HepG2 (cell line): Measurements from ENCODE around the gene RFX7. TPM values are rescaled to one million over a fixed set of nuclear protein-coding genes. Genes with fewer than 3 reads are reported as not detected.

ENCODE experiments used
- ATAC-seq: fragments of 200-7000 bp; cut with Tn5 transposase; 3 replicates; pipeline ENCODE4 v1.9.1; 2020; ENCODE audit warnings: mild to moderate bottlenecking, moderate library complexity
- BruUV-seq: library from RNA; stranded (reverse); fragments of 400-500 nt; replicated peaks from 2 replicates; lab custom pipeline; 2021; lab: Mats Ljungman, UMichigan
- CTCF ChIA-PET: fragments of 300-600 bp; formaldehyde crosslinking; extraction: SDS; loops from one replicate; lab custom pipeline; 2021; ENCODE audit warnings: low total read pairs, inconsistent platforms, low intra/inter-chr PET ratio; lab: Yijun Ruan, JAX
- POLR2A ChIA-PET: fragments of 350-600 bp; sonication (Branson Sonifier 250); formaldehyde crosslinking; loops from one replicate; lab custom pipeline; 2020; ENCODE audit warnings: antibody characterized with exemption, inconsistent platforms; lab: Yijun Ruan, JAX
- DNase-seq: peaks from one replicate; pipeline ENCODE4 v3.0.0-alpha.2; 2015; ENCODE audit warnings: low spot score
- FAIRE-seq: peaks from 3 replicates; lab custom pipeline; 2011; peaks lifted over from hg19 to GRCh38; lab: Jason Lieb, UNC
- H2AFZ ChIP-seq: one replicate; pipeline ENCODE4 v1.6.1; 2011; ENCODE audit warnings: low read length, inconsistent platforms
- H3K27ac ChIP-seq: fragments of 300-600 bp; 3 replicates; pipeline ENCODE4 v1.8.0; 2011; ENCODE audit warnings: mixed run types, mild to moderate bottlenecking, mixed read lengths, low read length, inconsistent platforms; ENCODE audit not compliant: insufficient read depth; ENCODE audit errors: extremely low read length
- H3K27me3 ChIP-seq, 2 experiments: fragments of 200-600 bp in 1 of 2; 2 replicates in 1 of 2; 3 replicates in 1 of 2; pipeline versions ENCODE4 v1.6.0 to v1.8.0; 2011; ENCODE audit warnings: low read length in 2 of 2, mild to moderate bottlenecking in 2 of 2, moderate library complexity in 2 of 2, inconsistent platforms in 1 of 2; ENCODE audit not compliant: insufficient read depth in 2 of 2, control insufficient read depth in 1 of 2
- H3K36me3 ChIP-seq, 2 experiments: fragments of 200-600 bp in 1 of 2; replicated peaks in 1 of 2; 2 replicates in 1 of 2; 3 replicates in 1 of 2; pipeline versions ENCODE4 v1.5.1 to v1.8.0; 2011; ENCODE audit warnings: low read length in 2 of 2, inconsistent platforms in 1 of 2; ENCODE audit not compliant: insufficient read depth in 2 of 2, control insufficient read depth in 1 of 2
- H3K4me1 ChIP-seq: 2 replicates; pipeline ENCODE4 v1.5.1; 2012; ENCODE audit warnings: low read length, inconsistent platforms; ENCODE audit not compliant: insufficient read depth
- H3K4me2 ChIP-seq: 2 replicates; pipeline ENCODE4 v1.6.0; 2011; ENCODE audit warnings: low read depth, low read length, inconsistent platforms
- H3K4me3 ChIP-seq, 3 experiments: fragments of 200-600 bp in 1 of 3; sonication (generic), shearing (Covaris generic) in 1 of 3; replicated peaks in 1 of 3; 2 replicates each; pipeline ENCODE4 v1.5.1; 2011 to 2016; ENCODE audit warnings: low read length in 3 of 3, inconsistent platforms in 2 of 3, low read depth in 2 of 3, mild to moderate bottlenecking in 2 of 3, control low read depth in 1 of 3, mixed read lengths in 1 of 3; ENCODE audit not compliant: insufficient read depth in 1 of 3
- H3K79me2 ChIP-seq: one replicate; pipeline ENCODE4 v1.6.1; 2011; ENCODE audit warnings: low read length, inconsistent platforms; ENCODE audit not compliant: insufficient read depth
- H3K9ac ChIP-seq: 2 replicates; pipeline ENCODE4 v1.6.0; 2011; ENCODE audit warnings: mild to moderate bottlenecking, low read depth, low read length, inconsistent platforms; ENCODE audit not compliant: insufficient read depth
- H3K9me3 ChIP-seq: 2 replicates; pipeline ENCODE4 v1.5.1; 2012; ENCODE audit warnings: mild to moderate bottlenecking, low read length
- H4K20me1 ChIP-seq: 2 replicates; pipeline ENCODE4 v1.6.0; 2011; ENCODE audit warnings: inconsistent platforms, mild to moderate bottlenecking, low read length, moderate library complexity; ENCODE audit not compliant: insufficient read depth
- GLI4 ChIP-seq: sonication (generic); formaldehyde crosslinking; IDR thresholded peaks from 2 replicates; pipeline ENCODE4 v1.5.1; 2020; ENCODE audit warnings: missing genetic modification reagents, mild to moderate bottlenecking, moderate library complexity, borderline replicate concordance
- HOXD1 ChIP-seq: sonication (generic); formaldehyde crosslinking; IDR thresholded peaks from 2 replicates; pipeline ENCODE4 v1.5.0; 2020; ENCODE audit warnings: missing genetic modification reagents
- MEIS2 ChIP-seq: sonication (generic); formaldehyde crosslinking; IDR thresholded peaks from 2 replicates; pipeline ENCODE4 v1.9.0; 2021; ENCODE audit warnings: mild to moderate bottlenecking, missing genetic modification reagents
- RFXAP ChIP-seq: sonication (generic); formaldehyde crosslinking; IDR thresholded peaks from 2 replicates; pipeline ENCODE4 v1.4.0; 2020; ENCODE audit warnings: missing genetic modification reagents, borderline replicate concordance
- SNAPC5 ChIP-seq: sonication (generic); formaldehyde crosslinking; IDR thresholded peaks from 2 replicates; pipeline ENCODE4 v1.8.1; 2023; ENCODE audit warnings: mild to moderate bottlenecking, missing genetic modification reagents, borderline replicate concordance
- THAP9 ChIP-seq: sonication (generic); formaldehyde crosslinking; IDR thresholded peaks from 2 replicates; pipeline ENCODE4; 2020; ENCODE audit warnings: missing genetic modification reagents, mild to moderate bottlenecking, borderline replicate concordance
- ZNF24 ChIP-seq: fragments of 450-650 bp; IDR thresholded peaks from 2 replicates; pipeline ENCODE4 v1.6.1; 2017; ENCODE audit warnings: antibody characterized with exemption, mild to moderate bottlenecking
- ZNF44 ChIP-seq: sonication (generic); formaldehyde crosslinking; IDR thresholded peaks from 2 replicates; pipeline ENCODE4 v1.5.1; 2020; ENCODE audit warnings: mild to moderate bottlenecking, missing genetic modification reagents
- ZNF441 ChIP-seq: sonication (generic); formaldehyde crosslinking; IDR thresholded peaks from 2 replicates; pipeline ENCODE4 v1.7.0; 2021; ENCODE audit warnings: missing genetic modification reagents, borderline replicate concordance
- ZNF672 ChIP-seq: sonication (generic); formaldehyde crosslinking; IDR thresholded peaks from 2 replicates; pipeline ENCODE4 v1.8.1; 2022; ENCODE audit warnings: missing genetic modification reagents
- ZNF788 ChIP-seq: sonication (generic); formaldehyde crosslinking; IDR thresholded peaks from 2 replicates; pipeline ENCODE4 v1.5.0; 2020; ENCODE audit warnings: mild to moderate bottlenecking, missing genetic modification reagents, borderline replicate concordance
- ZNF83 ChIP-seq: sonication (generic); formaldehyde crosslinking; IDR thresholded peaks from 2 replicates; pipeline ENCODE4 v1.4.0; 2020; ENCODE audit warnings: missing genetic modification reagents, mild to moderate bottlenecking, borderline replicate concordance
- WGBS: methylation state at CpG from one replicate; pipeline ENCODE4 v1.1.6; 2017; ENCODE audit warnings: low lambda C conversion rate; 5-methylcytosine and 5-hydroxymethylcytosine counted together
- in situ Hi-C: cut with HindIII; loops from 2 replicates; pipeline ENCODE4 v1.10.0; 2017; ENCODE audit warnings: low pct_unique_long_range_greater_than_20kb; ENCODE audit not compliant: extremely low pct_ligation_motif_present
- intact Hi-C: fragments of 100-400 bp; cut with micrococcal nuclease; formaldehyde crosslinking; loops from one replicate; pipeline ENCODE4 v1.10.0; 2022; ENCODE audit not compliant: unreplicated experiment
- polyA plus RNA-seq, 8 experiments: library from polyadenylated mRNA; depleted of rRNA in 3 of 8; stranded (reverse) in 7 of 8; unstranded in 1 of 8; fragments of >200 nt; fragmentation: Illumina TruSeq in 4 of 8; extraction: Trizol in 4 of 8; gene quantifications; 2 replicates each; pipeline versions ENCODE4 v1.2.1 to v1.2.3, GENCODE V29; 2011 to 2016; ENCODE audit warnings: low read depth in 4 of 8, missing spikeins in 1 of 8, mixed read lengths in 1 of 8; ENCODE audit not compliant: insufficient read depth in 1 of 8
- total RNA-seq, 5 experiments: library from RNA; depleted of rRNA; stranded (reverse); fragments of >200 nt; fragmentation: Illumina TruSeq; extraction: Trizol; gene quantifications; 2 replicates each; pipeline ENCODE4 v1.2.3, GENCODE V29; 2016; ENCODE audit warnings: low read depth in 1 of 5
- TF ChIP-seq, protein P1 (sequence below): sonication (generic); formaldehyde crosslinking; IDR thresholded peaks from 2 replicates; pipeline ENCODE4 v1.4.0; 2020; ENCODE audit warnings: missing genetic modification reagents

The RFX7 gene
- total and polyA plus RNA-seq, 2 of the 13 experiments (the other 11 are each of a cell fraction or from before 2014, with no cell fraction given): 8.5 to 10.4 TPM

GRCh38 chr15:56208185-56208584, 35.5 kb downstream of the RFX7 start:
- H3K27ac ChIP-seq: no peak overlapping the region
- TF ChIP-seq, protein P1, sequence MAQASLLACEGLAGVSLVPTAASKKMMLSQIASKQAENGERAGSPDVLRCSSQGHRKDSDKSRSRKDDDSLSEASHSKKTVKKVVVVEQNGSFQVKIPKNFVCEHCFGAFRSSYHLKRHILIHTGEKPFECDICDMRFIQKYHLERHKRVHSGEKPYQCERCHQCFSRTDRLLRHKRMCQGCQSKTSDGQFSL (CRISPR knock-in tag): no peak
- no peak for TF ChIP-seq MEIS2 (CRISPR knock-in tag)
- TF ChIP-seq SNAPC5 (CRISPR knock-in tag): no peak
- no peak for TF ChIP-seq ZNF24
- no peak for TF ChIP-seq HOXD1
- TF ChIP-seq GLI4 (CRISPR knock-in tag): no peak
- TF ChIP-seq RFXAP: no peak
- no peak for TF ChIP-seq ZNF44 (CRISPR knock-in tag)
- TF ChIP-seq ZNF441 (CRISPR knock-in tag): no peak
- no peak for TF ChIP-seq ZNF788
- TF ChIP-seq ZNF83 (CRISPR knock-in tag): no peak
- TF ChIP-seq THAP9 (CRISPR knock-in tag): no peak
- no peak for TF ChIP-seq ZNF672 (CRISPR knock-in tag)
- DNase-seq (no peak), ATAC-seq (no peak), FAIRE-seq (no peak)
- no peak overlapping the region for H3K4me2 ChIP-seq
- intact Hi-C loops (no loop called here), in situ Hi-C loops (no loop called here)
- H3K4me1 ChIP-seq: peaks cover 36% of the 10 kb centered on the region
- no peaks in the 10 kb centered on the region for H3K9me3 ChIP-seq
- BruUV-seq: no TSS peak
- WGBS: 92% methylated on average over 2 of the region's 2 CpGs
- peaks cover 3 to 7% of the 10 kb centered on the region in 2 experiments; a peak in 3 of 5 replicates for H3K36me3 ChIP-seq
- peaks cover 85% of the 10 kb centered on the region for H3K79me2 ChIP-seq
- ChIA-PET POLR2A (no interaction called here), CTCF (no interaction called here)
- H4K20me1 ChIP-seq: no peaks in the 10 kb centered on the region; the same call in 1 of the 2 replicates
- H3K9ac ChIP-seq: no peak overlapping the region
- H3K27me3 ChIP-seq: no peaks in the 10 kb centered on the region
- H3K4me3 ChIP-seq: no peak overlapping the region
- no peak overlapping the region for H2AFZ ChIP-seq
